HEK293 (cell line): ENCODE measurements around the gene MT1F.
A peak's percentile ranks its signal among the peaks of the same experiment; 100 is the strongest.

Source experiments
- CTCF ChIA-PET: fragments of 350-600 bp; formaldehyde crosslinking; extraction: SDS; loops from one replicate; lab custom pipeline; 2021; ENCODE audit warnings: antibody characterized with exemption; lab: Yijun Ruan, JAX
- POLR2A ChIA-PET: fragments of 300-600 bp; formaldehyde crosslinking; extraction: SDS; loops from one replicate; lab custom pipeline; 2020; ENCODE audit warnings: antibody characterized with exemption, inconsistent platforms; lab: Yijun Ruan, JAX
- H3K27ac ChIP-seq: fragments of 200-500 bp; sonication (Bioruptor generic); 2 replicates; pipeline ENCODE4 v1.5.1; 2014; ENCODE audit warnings: low read depth, low read length, control low read depth, inconsistent platforms; ENCODE audit errors: extremely low read depth
- H3K36me3 ChIP-seq, 2 experiments: fragments of 200-500 bp in 1 of 2; sonication (Bioruptor generic) in 1 of 2; 1 replicate in 1 of 2; 2 replicates in 1 of 2; pipeline ENCODE4 v1.5.1; 2014 to 2017; ENCODE audit warnings: inconsistent platforms in 2 of 2, low read length in 2 of 2; ENCODE audit not compliant: control insufficient read depth in 2 of 2, insufficient read depth in 1 of 2
- H3K4me1 ChIP-seq: fragments of 200-500 bp; sonication (Bioruptor generic); 2 replicates; pipeline ENCODE4 v1.5.1; 2014; ENCODE audit warnings: mild to moderate bottlenecking, low read length, inconsistent platforms; ENCODE audit not compliant: control insufficient read depth, insufficient read depth
- H3K4me3 ChIP-seq: 2 replicates; pipeline ENCODE4 v1.5.1; 2011; ENCODE audit warnings: low read depth, mild to moderate bottlenecking, control low read depth, low read length, moderate library complexity
- H3K9me3 ChIP-seq: fragments of 200-500 bp; sonication (Bioruptor generic); 2 replicates; pipeline ENCODE4 v1.5.1; 2014; ENCODE audit warnings: low read depth, low read length, inconsistent platforms; ENCODE audit not compliant: control insufficient read depth, insufficient read depth
- ELK4 ChIP-seq: IDR thresholded peaks from 2 replicates; pipeline ENCODE4 v1.6.1; 2011; ENCODE audit warnings: mild to moderate bottlenecking, low read depth, low read length, borderline replicate concordance
- FEZF1 ChIP-seq: fragments of 450-650 bp; formaldehyde crosslinking; IDR thresholded peaks from 2 replicates; pipeline ENCODE4 v1.5.1; 2016; ENCODE audit warnings: missing biosample characterization, missing genetic modification characterization
- GLIS1 ChIP-seq: fragments of 450-650 bp; formaldehyde crosslinking; IDR thresholded peaks from 2 replicates; pipeline ENCODE4 v1.5.1; 2016; ENCODE audit warnings: missing biosample characterization, missing genetic modification characterization
- KLF9 ChIP-seq: fragments of 450-650 bp; formaldehyde crosslinking; IDR thresholded peaks from 2 replicates; pipeline ENCODE4 v1.5.1; 2016; ENCODE audit warnings: missing biosample characterization, missing genetic modification characterization, low read depth
- OSR2 ChIP-seq: fragments of 450-650 bp; formaldehyde crosslinking; IDR thresholded peaks from 2 replicates; pipeline ENCODE4 v1.5.1; 2016; ENCODE audit warnings: missing biosample characterization, missing genetic modification characterization
- PRDM1 ChIP-seq: fragments of 450-650 bp; formaldehyde crosslinking; IDR thresholded peaks from 2 replicates; pipeline ENCODE4; 2016; ENCODE audit warnings: missing biosample characterization, missing genetic modification characterization
- SP2 ChIP-seq: fragments of 450-650 bp; formaldehyde crosslinking; IDR thresholded peaks from 2 replicates; pipeline ENCODE4 v1.5.1; 2016; ENCODE audit warnings: missing biosample characterization, missing genetic modification characterization
- SP7 ChIP-seq: fragments of 450-650 bp; formaldehyde crosslinking; IDR thresholded peaks from 2 replicates; pipeline ENCODE4 v1.5.1; 2016; ENCODE audit warnings: missing biosample characterization, missing genetic modification characterization
- ZBTB17 ChIP-seq: fragments of 450-650 bp; formaldehyde crosslinking; IDR thresholded peaks from 2 replicates; pipeline ENCODE4 v1.5.1; 2016; ENCODE audit warnings: missing biosample characterization, missing genetic modification characterization
- ZNF121 ChIP-seq: fragments of 450-650 bp; formaldehyde crosslinking; IDR thresholded peaks from 2 replicates; pipeline ENCODE4 v1.5.1; 2016; ENCODE audit warnings: missing biosample characterization, missing genetic modification characterization
- ZNF174 ChIP-seq: fragments of 450-650 bp; formaldehyde crosslinking; IDR thresholded peaks from 2 replicates; pipeline ENCODE4 v1.5.0; 2017; ENCODE audit warnings: missing biosample characterization, mild to moderate bottlenecking, missing genetic modification characterization
- ZNF26 ChIP-seq: fragments of 450-650 bp; formaldehyde crosslinking; IDR thresholded peaks from 2 replicates; pipeline ENCODE4 v1.5.1; 2016; ENCODE audit warnings: missing biosample characterization, missing genetic modification characterization
- ZNF274 ChIP-seq, 2 experiments: fragments of 200-500 bp in 1 of 2; fragments of 450-650 bp in 1 of 2; sonication (Bioruptor generic) in 1 of 2; formaldehyde crosslinking in 1 of 2; IDR thresholded peaks; 2 replicates each; pipeline versions ENCODE4 v1.5.1 to v1.6.1; 2014 to 2016; ENCODE audit warnings: borderline replicate concordance in 1 of 2, inconsistent platforms in 1 of 2, low read length in 1 of 2, missing biosample characterization in 1 of 2, missing genetic modification characterization in 1 of 2
- ZNF366 ChIP-seq: fragments of 450-650 bp; formaldehyde crosslinking; conservative IDR thresholded peaks from 2 replicates; pipeline ENCODE4 v1.5.1; 2016; ENCODE audit warnings: missing biosample characterization, missing genetic modification characterization
- ZNF398 ChIP-seq: fragments of 450-650 bp; formaldehyde crosslinking; IDR thresholded peaks from 2 replicates; pipeline ENCODE4 v1.5.1; 2017; ENCODE audit warnings: missing biosample characterization, missing genetic modification characterization
- ZNF416 ChIP-seq: fragments of 450-650 bp; formaldehyde crosslinking; IDR thresholded peaks from 2 replicates; pipeline ENCODE4 v1.5.1; 2016; ENCODE audit warnings: missing biosample characterization, missing genetic modification characterization
- ZNF521 ChIP-seq: fragments of 450-650 bp; formaldehyde crosslinking; IDR thresholded peaks from 2 replicates; pipeline ENCODE4 v1.5.1; 2017; ENCODE audit warnings: missing biosample characterization, mild to moderate bottlenecking, missing genetic modification characterization
- ZNF600 ChIP-seq: fragments of 450-650 bp; formaldehyde crosslinking; IDR thresholded peaks from 2 replicates; pipeline ENCODE4 v1.5.1; 2016; ENCODE audit warnings: missing biosample characterization, missing genetic modification characterization
- ZSCAN16 ChIP-seq: fragments of 450-650 bp; formaldehyde crosslinking; IDR thresholded peaks from 2 replicates; pipeline ENCODE4 v1.5.1; 2016; ENCODE audit warnings: missing biosample characterization, missing genetic modification characterization
- ZSCAN23 ChIP-seq: fragments of 450-650 bp; formaldehyde crosslinking; IDR thresholded peaks from 2 replicates; pipeline ENCODE4 v1.5.1; 2016; ENCODE audit warnings: missing biosample characterization, missing genetic modification characterization
- TF ChIP-seq, protein P1 (sequence below): fragments of 450-650 bp; formaldehyde crosslinking; IDR thresholded peaks from 2 replicates; pipeline ENCODE4 v1.5.1; 2016; ENCODE audit warnings: missing biosample characterization, missing genetic modification characterization
- TF ChIP-seq, protein P2 (sequence below): fragments of 450-650 bp; IDR thresholded peaks from 2 replicates; pipeline ENCODE4 v1.5.1; 2018; ENCODE audit warnings: missing biosample characterization, mild to moderate bottlenecking, missing genetic modification characterization
- TF ChIP-seq, protein P3 (sequence below): fragments of 450-650 bp; formaldehyde crosslinking; IDR thresholded peaks from 2 replicates; pipeline ENCODE4 v1.5.1; 2016; ENCODE audit warnings: missing biosample characterization, missing genetic modification characterization
- TF ChIP-seq, protein P4 (sequence below): fragments of 450-650 bp; formaldehyde crosslinking; IDR thresholded peaks from 2 replicates; pipeline ENCODE4 v1.5.1; 2017; ENCODE audit warnings: missing biosample characterization, missing genetic modification characterization

The MT1F gene

GRCh38 chr16:56608876-56609462, 48.8 kb upstream of the MT1F start (continued):
- TF ChIP-seq ZNF521 (tag by site-specific recombination) (no peak), ZNF366 (tag by site-specific recombination) (no peak; the same call in 1 of the 2 replicates), ZNF174 (tag by site-specific recombination) (no peak), GLIS1 (tag by site-specific recombination) (peak; percentile 27; the same call in 1 of the 2 replicates), SP7 (tag by site-specific recombination) (no peak)
- TF ChIP-seq, all 188 proteins: peak for 14

GRCh38 chr16:56609463-56609921, 48.3 kb upstream of the MT1F start:
- no peaks in the 10 kb centered on the region for H3K9me3 ChIP-seq
- ChIA-PET POLR2A (interaction anchor here (0.7 to 1.6 kb wide), 3 partner anchors 9 to 46 kb away, joined by 3 to 6 read pairs (median 5); partner anchors contain the start of gene MT1E), CTCF (interaction anchor here (0.6 to 1.3 kb wide), 3 partner anchors 19 to 32 kb away, joined by 3 read pairs; no protein-coding TSS in a partner anchor)
- H3K36me3 ChIP-seq, result no peaks in the 10 kb centered on the region
- peaks cover 3% of the 10 kb centered on the region; the same call in 1 of the 2 replicates for H3K4me1 ChIP-seq
- peak overlapping the region; percentile 51 for H3K4me3 ChIP-seq
- no peak overlapping the region; the same call in 1 of the 2 replicates for H3K27ac ChIP-seq
- peak; percentile 14; the same call in 1 of the 2 replicates for TF ChIP-seq FEZF1 (tag by site-specific recombination)
- TF ChIP-seq ZNF26, result no peak
- TF ChIP-seq PRDM1 (tag by site-specific recombination), result peak; percentile 99
- TF ChIP-seq ZNF600, result peak; percentile 15; the same call in 1 of the 2 replicates
- TF ChIP-seq SP2, result no peak
- TF ChIP-seq ZNF416, result no peak
- TF ChIP-seq, protein P1, sequence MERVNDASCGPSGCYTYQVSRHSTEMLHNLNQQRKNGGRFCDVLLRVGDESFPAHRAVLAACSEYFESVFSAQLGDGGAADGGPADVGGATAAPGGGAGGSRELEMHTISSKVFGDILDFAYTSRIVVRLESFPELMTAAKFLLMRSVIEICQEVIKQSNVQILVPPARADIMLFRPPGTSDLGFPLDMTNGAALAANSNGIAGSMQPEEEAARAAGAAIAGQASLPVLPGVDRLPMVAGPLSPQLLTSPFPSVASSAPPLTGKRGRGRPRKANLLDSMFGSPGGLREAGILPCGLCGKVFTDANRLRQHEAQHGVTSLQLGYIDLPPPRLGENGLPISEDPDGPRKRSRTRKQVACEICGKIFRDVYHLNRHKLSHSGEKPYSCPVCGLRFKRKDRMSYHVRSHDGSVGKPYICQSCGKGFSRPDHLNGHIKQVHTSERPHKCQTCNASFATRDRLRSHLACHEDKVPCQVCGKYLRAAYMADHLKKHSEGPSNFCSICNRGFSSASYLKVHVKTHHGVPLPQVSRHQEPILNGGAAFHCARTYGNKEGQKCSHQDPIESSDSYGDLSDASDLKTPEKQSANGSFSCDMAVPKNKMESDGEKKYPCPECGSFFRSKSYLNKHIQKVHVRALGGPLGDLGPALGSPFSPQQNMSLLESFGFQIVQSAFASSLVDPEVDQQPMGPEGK (tag by site-specific recombination), result peak; percentile 42
- TF ChIP-seq OSR2 (tag by site-specific recombination), result peak; percentile 95
- TF ChIP-seq KLF9, result no peak
- TF ChIP-seq, protein P2, sequence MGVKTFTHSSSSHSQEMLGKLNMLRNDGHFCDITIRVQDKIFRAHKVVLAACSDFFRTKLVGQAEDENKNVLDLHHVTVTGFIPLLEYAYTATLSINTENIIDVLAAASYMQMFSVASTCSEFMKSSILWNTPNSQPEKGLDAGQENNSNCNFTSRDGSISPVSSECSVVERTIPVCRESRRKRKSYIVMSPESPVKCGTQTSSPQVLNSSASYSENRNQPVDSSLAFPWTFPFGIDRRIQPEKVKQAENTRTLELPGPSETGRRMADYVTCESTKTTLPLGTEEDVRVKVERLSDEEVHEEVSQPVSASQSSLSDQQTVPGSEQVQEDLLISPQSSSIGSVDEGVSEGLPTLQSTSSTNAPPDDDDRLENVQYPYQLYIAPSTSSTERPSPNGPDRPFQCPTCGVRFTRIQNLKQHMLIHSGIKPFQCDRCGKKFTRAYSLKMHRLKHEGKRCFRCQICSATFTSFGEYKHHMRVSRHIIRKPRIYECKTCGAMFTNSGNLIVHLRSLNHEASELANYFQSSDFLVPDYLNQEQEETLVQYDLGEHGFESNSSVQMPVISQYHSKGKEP (tag by site-specific recombination), result peak; percentile 73
- TF ChIP-seq, protein P3, sequence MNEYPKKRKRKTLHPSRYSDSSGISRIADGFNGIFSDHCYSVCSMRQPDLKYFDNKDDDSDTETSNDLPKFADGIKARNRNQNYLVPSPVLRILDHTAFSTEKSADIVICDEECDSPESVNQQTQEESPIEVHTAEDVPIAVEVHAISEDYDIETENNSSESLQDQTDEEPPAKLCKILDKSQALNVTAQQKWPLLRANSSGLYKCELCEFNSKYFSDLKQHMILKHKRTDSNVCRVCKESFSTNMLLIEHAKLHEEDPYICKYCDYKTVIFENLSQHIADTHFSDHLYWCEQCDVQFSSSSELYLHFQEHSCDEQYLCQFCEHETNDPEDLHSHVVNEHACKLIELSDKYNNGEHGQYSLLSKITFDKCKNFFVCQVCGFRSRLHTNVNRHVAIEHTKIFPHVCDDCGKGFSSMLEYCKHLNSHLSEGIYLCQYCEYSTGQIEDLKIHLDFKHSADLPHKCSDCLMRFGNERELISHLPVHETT (tag by site-specific recombination), result no peak
- TF ChIP-seq ZNF121 (tag by site-specific recombination), result no peak
- TF ChIP-seq ZNF274 (IDR thresholded peaks at IDR 0.05; ENCODE audit: low read length), result no peak
- TF ChIP-seq ZNF274 (tag by site-specific recombination; IDR thresholded peaks at IDR 0.05; ENCODE audit: borderline replicate concordance), result no peak
- TF ChIP-seq, protein P4, sequence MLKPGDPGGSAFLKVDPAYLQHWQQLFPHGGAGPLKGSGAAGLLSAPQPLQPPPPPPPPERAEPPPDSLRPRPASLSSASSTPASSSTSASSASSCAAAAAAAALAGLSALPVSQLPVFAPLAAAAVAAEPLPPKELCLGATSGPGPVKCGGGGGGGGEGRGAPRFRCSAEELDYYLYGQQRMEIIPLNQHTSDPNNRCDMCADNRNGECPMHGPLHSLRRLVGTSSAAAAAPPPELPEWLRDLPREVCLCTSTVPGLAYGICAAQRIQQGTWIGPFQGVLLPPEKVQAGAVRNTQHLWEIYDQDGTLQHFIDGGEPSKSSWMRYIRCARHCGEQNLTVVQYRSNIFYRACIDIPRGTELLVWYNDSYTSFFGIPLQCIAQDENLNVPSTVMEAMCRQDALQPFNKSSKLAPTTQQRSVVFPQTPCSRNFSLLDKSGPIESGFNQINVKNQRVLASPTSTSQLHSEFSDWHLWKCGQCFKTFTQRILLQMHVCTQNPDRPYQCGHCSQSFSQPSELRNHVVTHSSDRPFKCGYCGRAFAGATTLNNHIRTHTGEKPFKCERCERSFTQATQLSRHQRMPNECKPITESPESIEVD (tag by site-specific recombination), result 0 out of 2 replicates have a peak, but pooled peaks have one; percentile 8
- no peak for TF ChIP-seq ELK4
- no peak for TF ChIP-seq ZSCAN16 (tag by site-specific recombination)
- peak; percentile 51 for TF ChIP-seq ZBTB17 (tag by site-specific recombination)
- TF ChIP-seq ZNF398 (tag by site-specific recombination), result no peak
- no peak for TF ChIP-seq ZSCAN23 (tag by site-specific recombination)
